Lung (tissue), 12 donors: Measurements from ENCODE around the gene CEBPB. TPM values are rescaled to one million over a fixed set of nuclear protein-coding genes. Genes with fewer than 3 reads are reported as not detected.

Source experiments
- ATAC-seq: fragments of 200-7000 bp; cut with Tn5 transposase; one replicate; pipeline ENCODE4 v1.9.1; 2020; ENCODE audit warnings: moderate number of reproducible peaks; ENCODE audit not compliant: insufficient read depth, low FRiP score
- DNase-seq, 3 donors: peaks; one replicate each; pipeline ENCODE4 v3.0.0-alpha.2; 2013 to 2017
- H3K27ac ChIP-seq, 2 donors: one replicate each; pipeline ENCODE4 v1.5.1; 2013; ENCODE audit warnings: mild to moderate bottlenecking in 2 of 2, moderate library complexity in 2 of 2, control low read depth in 1 of 2, inconsistent platforms in 1 of 2, low read depth in 1 of 2, low read length in 1 of 2
- H3K27me3 ChIP-seq, 3 donors: one replicate each; pipeline ENCODE4 v1.5.1; 2013; ENCODE audit warnings: low read length in 2 of 3; ENCODE audit not compliant: control insufficient read depth in 3 of 3, insufficient read depth in 3 of 3
- H3K36me3 ChIP-seq, 4 donors: one replicate each; pipeline ENCODE4 v1.5.1; 2013; ENCODE audit warnings: low read length in 4 of 4, mild to moderate bottlenecking in 1 of 4, moderate library complexity in 1 of 4; ENCODE audit not compliant: control insufficient read depth in 4 of 4, insufficient read depth in 4 of 4
- H3K4me1 ChIP-seq, 5 donors: one replicate each; pipeline ENCODE4 v1.5.1; 2013; ENCODE audit warnings: low read length in 5 of 5, mild to moderate bottlenecking in 2 of 5, moderate library complexity in 1 of 5; ENCODE audit not compliant: control insufficient read depth in 5 of 5, insufficient read depth in 5 of 5
- H3K4me3 ChIP-seq: one replicate; pipeline ENCODE4 v1.5.1; 2013; ENCODE audit warnings: mild to moderate bottlenecking, control low read depth, moderate library complexity
- H3K9ac ChIP-seq, 2 donors: one replicate each; pipeline ENCODE4 v1.5.1; 2013; ENCODE audit warnings: low read length in 2 of 2, control low read depth in 1 of 2; ENCODE audit not compliant: insufficient read depth in 1 of 2
- H3K9me3 ChIP-seq, 4 donors: one replicate each; pipeline ENCODE4 v1.5.1; 2013; ENCODE audit warnings: low read length in 3 of 4, mild to moderate bottlenecking in 1 of 4, moderate library complexity in 1 of 4; ENCODE audit not compliant: control insufficient read depth in 4 of 4, insufficient read depth in 3 of 4
- WGBS, 2 donors: extraction: QIAGEN DNeasy Blood & Tissue Kit; methylation state at CpG; one replicate each; pipeline ENCODE4 v1.1.7; 2013; 5-methylcytosine and 5-hydroxymethylcytosine counted together
- polyA plus RNA-seq, 2 donors: library from polyadenylated mRNA; stranded (reverse); fragments of 200-250 nt; gene quantifications; one replicate each; pipeline ENCODE4 v1.2.1, GENCODE V29; 2013
- total RNA-seq, 2 donors: library from RNA; depleted of rRNA in 1 of 2; stranded (reverse); fragments of >200 nt in 1 of 2; gene quantifications; one replicate each; pipeline ENCODE4 v1.2.1, GENCODE V29; 2014 to 2021
- TF ChIP-seq, protein P1 (sequence below): IDR thresholded peaks from 2 replicates; pipeline ENCODE4 v1.5.1; 2012; ENCODE audit warnings: mild to moderate bottlenecking; ENCODE audit errors: control extremely low read depth, extremely low read depth
- donor health status: control.
- donor health status: control.
- donor health status: Bipolar disorder and iron deficiency.
- donor health status: healthy.
- donor health status: DM: yes; HTN: yes; CAD: no.

CEBPB gene
- total and polyA plus RNA-seq, 4 donors = 53.2 to 296 (median 124) TPM

DNA sequence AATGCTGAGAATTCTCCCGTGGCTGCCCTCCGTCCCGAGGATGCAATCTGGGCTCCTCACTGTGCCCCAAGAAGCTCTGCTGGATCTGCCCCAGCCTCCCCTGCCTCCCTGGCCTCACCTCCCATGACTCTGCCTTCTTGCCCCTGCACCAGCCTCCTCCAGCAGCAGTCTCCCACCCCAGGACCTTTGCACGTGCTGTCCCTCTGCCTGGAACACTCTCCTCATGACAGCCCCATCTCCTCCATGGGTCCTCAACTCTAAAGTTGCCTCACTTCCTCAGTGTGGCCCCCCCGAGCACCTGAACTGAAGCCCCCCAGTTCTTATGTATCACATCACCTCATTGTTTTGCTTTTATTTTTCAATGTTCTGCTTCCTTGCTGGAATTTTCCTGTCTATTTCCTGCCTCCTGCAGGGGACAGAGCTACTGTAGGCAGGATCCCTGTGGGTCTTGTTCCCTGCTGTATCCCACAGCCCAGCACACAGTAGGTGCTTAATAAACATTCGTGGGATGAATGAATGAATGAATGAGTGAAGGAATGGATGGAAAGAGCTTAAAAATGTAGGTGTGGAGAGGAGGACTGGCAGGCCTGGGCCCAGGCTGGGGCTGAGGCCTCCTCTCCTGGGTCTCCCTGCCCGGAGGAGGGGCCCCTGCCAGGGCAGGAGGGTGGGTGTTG is 42.2 kb downstream of the CEBPB start:
- DNase-seq (no peak), ATAC-seq (no peak)
- TF ChIP-seq, protein P1, sequence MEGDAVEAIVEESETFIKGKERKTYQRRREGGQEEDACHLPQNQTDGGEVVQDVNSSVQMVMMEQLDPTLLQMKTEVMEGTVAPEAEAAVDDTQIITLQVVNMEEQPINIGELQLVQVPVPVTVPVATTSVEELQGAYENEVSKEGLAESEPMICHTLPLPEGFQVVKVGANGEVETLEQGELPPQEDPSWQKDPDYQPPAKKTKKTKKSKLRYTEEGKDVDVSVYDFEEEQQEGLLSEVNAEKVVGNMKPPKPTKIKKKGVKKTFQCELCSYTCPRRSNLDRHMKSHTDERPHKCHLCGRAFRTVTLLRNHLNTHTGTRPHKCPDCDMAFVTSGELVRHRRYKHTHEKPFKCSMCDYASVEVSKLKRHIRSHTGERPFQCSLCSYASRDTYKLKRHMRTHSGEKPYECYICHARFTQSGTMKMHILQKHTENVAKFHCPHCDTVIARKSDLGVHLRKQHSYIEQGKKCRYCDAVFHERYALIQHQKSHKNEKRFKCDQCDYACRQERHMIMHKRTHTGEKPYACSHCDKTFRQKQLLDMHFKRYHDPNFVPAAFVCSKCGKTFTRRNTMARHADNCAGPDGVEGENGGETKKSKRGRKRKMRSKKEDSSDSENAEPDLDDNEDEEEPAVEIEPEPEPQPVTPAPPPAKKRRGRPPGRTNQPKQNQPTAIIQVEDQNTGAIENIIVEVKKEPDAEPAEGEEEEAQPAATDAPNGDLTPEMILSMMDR = no peak
- Histone ChIP-seq H3K36me3 (no peaks in the 10 kb centered on the region), H3K4me1 (no peaks in the 10 kb centered on the region), H3K27me3 (no peaks in the 10 kb centered on the region), H3K4me3 (no peak overlapping the region), H3K27ac (no peak overlapping the region), H3K9me3 (no peaks in the 10 kb centered on the region), H3K9ac (no peak overlapping the region)
- 88 to 89% methylated on average over 7 of the region's 7 CpGs for WGBS, 2 donors

GRCh38 chr20:50233325-50234212 is 42.9 kb downstream of the CEBPB start:
- ATAC-seq (no peak), DNase-seq (no peak)
- Histone ChIP-seq H3K4me1 (no peaks in the 10 kb centered on the region), H3K27me3 (no peaks in the 10 kb centered on the region), H3K9ac (no peak overlapping the region), H3K36me3 (no peaks in the 10 kb centered on the region), H3K4me3 (no peak overlapping the region), H3K27ac (no peak overlapping the region), H3K9me3 (no peaks in the 10 kb centered on the region)
- TF ChIP-seq, protein P1 = no peak
- WGBS, 2 donors = 72 to 81% methylated on average over 19 of the region's 19 CpGs

DNA sequence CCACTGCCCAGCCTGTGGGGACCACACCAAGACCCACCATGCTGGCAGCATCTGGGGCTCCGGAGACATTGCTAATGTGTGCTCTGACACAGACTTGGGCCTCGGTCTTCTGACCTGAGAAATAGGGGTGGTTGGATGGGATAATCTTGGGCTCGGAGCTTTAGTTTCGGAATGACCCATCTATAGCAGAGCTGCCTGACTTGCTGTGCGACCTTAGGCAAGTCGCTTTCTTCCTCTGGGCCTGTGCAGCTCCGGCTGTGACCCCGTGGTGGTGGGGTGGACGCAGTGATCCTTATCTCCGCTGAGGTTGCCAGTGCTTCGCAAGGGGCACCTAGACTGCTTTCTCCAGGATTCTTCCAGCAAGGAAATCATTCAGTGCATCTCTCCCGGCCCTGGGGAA is 43.7 kb downstream of the CEBPB start:
- no peaks in the 10 kb centered on the region for H3K4me1 ChIP-seq
- TF ChIP-seq, protein P1 = no peak
- DNase-seq = no peak
- WGBS, 2 donors = 88 to 93% methylated on average over 12 of the region's 12 CpGs
- H3K9ac ChIP-seq = no peak overlapping the region
- no peak for ATAC-seq
- no peak overlapping the region for H3K27ac ChIP-seq
- H3K36me3 ChIP-seq = no peaks in the 10 kb centered on the region
- no peaks in the 10 kb centered on the region for H3K27me3 ChIP-seq
- no peak overlapping the region for H3K4me3 ChIP-seq
- no peaks in the 10 kb centered on the region for H3K9me3 ChIP-seq
